GM12864 (cell line): ENCODE results near the gene RAPGEF4.

Experiments used
- DNase-seq: peaks from one replicate; pipeline ENCODE4 v3.0.0-alpha.2; 2011; ENCODE audit warnings: low read depth
- H3K4me3 ChIP-seq: 2 replicates; pipeline ENCODE4 v1.5.1; 2011; ENCODE audit warnings: mild to moderate bottlenecking, low read depth, low read length, control low read depth
- CTCF ChIP-seq: IDR thresholded peaks from 2 replicates; pipeline ENCODE4 v1.5.1; 2011; ENCODE audit warnings: low read depth, mild to moderate bottlenecking, moderate library complexity, low read length, control low read depth, inconsistent platforms; ENCODE audit errors: missing control alignments

RAPGEF4 gene

GRCh38 chr2:173077506-173078177 is 342.0 kb downstream of the RAPGEF4 start:
- no peak overlapping the region for H3K4me3 ChIP-seq
- DNase-seq: no peak
- TF ChIP-seq CTCF: no peak

- TF ChIP-seq CTCF: no peak
- DNase-seq: no peak
- no peak overlapping the region for H3K4me3 ChIP-seq
These were observed 343.5 kb downstream of the RAPGEF4 start for GRCh38 chr2:173079141-173079540.

- H3K4me3 ChIP-seq: no peak overlapping the region
- no peak for TF ChIP-seq CTCF
- DNase-seq: no peak
These were observed 344.6 kb downstream of the RAPGEF4 start for GRCh38 chr2:173079973-173080860.

GRCh38 chr2:173086518-173087213 is 351.0 kb downstream of the RAPGEF4 start:
- no peak for DNase-seq
- TF ChIP-seq CTCF: no peak
- H3K4me3 ChIP-seq: no peak overlapping the region

GRCh38 chr2:173087214-173087581 is 351.6 kb downstream of the RAPGEF4 start:
- no peak overlapping the region for H3K4me3 ChIP-seq
- DNase-seq: no peak
- no peak for TF ChIP-seq CTCF

GRCh38 chr2:173087793-173088496 is 352.3 kb downstream of the RAPGEF4 start:
- no peak for TF ChIP-seq CTCF
- H3K4me3 ChIP-seq: no peak overlapping the region
- no peak for DNase-seq
